SIG-M5 treated with dmso at 0.1 percent for 504 hours (cell line): ENCODE data around the gene PDE10A.
"Not testable (repeated sequence)": the region's sequence is repeated elsewhere in the genome, so short reads cannot be mapped to it uniquely, and the experiment has no call there.

ENCODE experiments used
- DNase-seq: peaks from one replicate; lab custom pipeline; 2025; ENCODE audit not compliant: unreplicated experiment; lab: John Stamatoyannopoulos, UW

The PDE10A gene

GRCh38 chr6:165486183-165487137, 176.6 kb downstream of the PDE10A start:
- DNase-seq, result no peak

DNA sequence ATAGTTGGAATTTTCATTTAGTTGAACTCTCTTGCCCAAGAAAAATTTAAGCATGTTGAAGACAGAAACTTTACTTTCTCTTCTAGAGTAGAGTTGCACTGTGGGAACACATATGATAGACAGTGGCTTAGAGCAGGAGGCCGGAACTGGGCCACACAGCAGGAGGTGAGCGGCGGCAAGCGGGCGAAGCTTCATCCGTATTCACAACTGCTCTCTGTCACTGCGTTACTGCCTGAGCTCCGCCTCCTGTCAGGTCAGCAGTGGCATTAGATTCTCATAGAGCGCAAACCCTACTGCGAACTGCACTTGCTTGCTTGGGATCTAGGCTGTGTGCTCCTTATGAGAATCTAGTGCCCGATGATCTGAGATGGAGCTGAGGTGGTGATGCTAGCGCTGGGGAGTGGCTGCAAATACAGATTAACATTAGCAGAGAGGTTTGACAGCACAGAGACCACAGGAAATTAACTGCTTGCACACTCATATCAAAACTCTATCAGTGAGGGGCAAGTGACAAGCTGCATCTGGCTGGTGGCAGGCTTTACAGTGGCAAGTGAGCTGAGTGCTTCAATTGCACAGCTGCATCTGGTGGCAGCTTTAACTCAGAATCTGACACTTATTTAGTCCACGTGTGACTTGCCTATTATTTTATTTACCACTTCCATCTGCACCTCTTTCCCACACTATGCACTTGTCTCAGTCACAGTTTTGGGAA, 178.7 kb downstream of the PDE10A start:
- no peak for DNase-seq

GRCh38 chr6:165481921-165482320, 181.1 kb downstream of the PDE10A start:
- no peak for DNase-seq

- no peak for DNase-seq
These were observed 182.1 kb downstream of the PDE10A start for GRCh38 chr6:165480916-165481315.

- no peak for DNase-seq
These were observed 184.5 kb downstream of the PDE10A start for GRCh38 chr6:165478581-165478980.

DNA sequence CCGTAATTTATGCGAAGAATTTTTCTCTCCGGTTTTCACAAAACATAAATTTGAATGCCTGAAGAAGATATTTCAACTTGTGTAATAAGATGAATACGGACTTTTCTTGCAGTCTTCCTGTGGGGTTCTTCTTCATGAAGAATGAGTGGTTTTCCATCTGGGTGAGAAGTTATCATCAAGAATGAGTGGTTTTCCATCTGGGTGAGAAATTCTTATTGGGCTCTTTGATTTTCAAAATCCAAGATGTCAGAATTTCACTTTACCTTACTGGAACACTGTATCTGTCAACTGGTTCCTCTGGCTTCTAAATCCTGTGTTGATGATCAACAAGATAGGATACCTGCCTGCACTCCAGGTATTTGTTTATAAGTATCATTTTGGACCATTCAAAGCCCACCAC, 193.6 kb downstream of the PDE10A start:
- DNase-seq, result no peak

DNA sequence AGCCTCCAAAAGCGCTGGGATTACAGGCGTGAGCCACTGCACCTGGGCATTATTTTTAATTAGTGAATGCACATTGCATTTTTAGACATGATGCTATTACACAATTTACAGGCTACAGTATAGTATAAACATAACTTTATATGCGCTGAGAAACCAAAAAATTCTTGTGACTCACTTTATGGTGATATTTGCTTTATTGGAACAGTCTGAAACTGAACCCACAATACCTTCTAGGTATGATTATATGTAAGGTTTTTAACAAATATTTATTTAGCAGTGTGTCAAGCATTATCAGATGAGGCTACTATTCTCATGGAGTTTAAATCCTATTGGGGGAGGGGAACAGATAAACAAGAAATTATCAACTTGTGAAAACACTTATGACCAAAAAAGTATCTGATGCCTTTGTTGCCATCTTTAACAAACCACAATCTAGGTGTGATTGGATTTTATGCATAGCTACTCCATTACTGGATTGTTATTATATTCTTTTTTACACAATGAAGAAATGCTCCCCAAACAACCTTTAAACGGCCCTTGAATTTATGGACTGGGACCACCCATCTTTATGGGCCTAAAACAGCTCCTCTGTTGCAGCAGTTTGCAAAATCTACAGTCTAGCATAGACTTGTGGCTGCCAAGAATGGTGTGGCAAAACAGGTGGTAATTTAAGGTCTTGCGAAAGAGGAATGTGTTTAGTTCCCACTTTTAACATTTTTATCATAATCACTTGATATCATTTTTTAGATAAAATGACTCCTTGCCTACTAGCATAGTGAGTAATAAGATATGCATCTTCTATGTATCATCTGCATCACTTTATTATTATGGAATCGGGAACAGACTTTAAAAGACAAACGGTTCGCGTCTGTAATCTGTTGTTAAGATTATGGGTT, 194.5 kb downstream of the PDE10A start:
- DNase-seq, result no peak

DNA sequence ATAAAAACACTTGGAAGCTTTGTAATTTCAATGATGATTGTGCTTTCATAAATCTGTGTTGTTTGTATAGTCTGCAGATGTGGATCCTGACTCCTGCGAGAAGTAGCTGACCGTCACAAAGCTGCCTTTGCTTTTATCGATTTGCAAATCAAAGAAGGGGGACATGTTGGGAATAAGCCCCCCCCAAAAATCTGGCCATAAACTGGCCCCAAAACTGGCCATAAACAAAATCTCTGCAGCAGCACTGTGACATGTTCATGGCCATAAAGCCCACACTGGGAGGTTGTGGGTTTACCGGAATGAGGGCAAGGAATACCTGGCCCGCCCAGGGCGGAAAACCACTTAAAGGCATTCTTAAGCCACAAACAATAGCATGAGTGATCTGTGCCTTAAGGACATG, 199.5 kb downstream of the PDE10A start:
- DNase-seq, result not testable (repeated sequence)

- not testable (repeated sequence) for DNase-seq
These were observed 203.3 kb downstream of the PDE10A start for GRCh38 chr6:165459605-165460301.

DNA sequence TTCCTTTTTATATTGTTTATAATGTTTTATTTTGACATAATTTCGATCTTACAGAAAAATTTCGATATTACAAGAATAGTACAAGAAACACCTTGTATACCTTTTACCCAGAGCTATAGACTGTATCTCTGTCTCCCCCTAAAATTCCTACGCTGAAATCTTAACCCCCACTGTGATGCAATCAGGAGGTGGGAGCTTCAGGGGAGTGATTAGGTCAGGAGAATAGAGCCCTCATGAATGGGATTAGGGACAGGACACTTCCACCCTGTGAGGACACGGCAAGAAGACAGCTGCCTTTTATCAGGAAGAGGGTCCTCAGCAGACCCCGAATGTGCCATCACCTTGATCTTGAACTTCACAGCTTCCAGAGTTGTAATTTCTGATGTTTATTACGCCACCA, 204.9 kb downstream of the PDE10A start:
- DNase-seq, result no peak

- no peak for DNase-seq
These were observed 206.8 kb downstream of the PDE10A start for GRCh38 chr6:165456286-165456685.

- DNase-seq, result no peak
These were observed 207.6 kb downstream of the PDE10A start for GRCh38 chr6:165455488-165455887.

- no peak for DNase-seq
These were observed 209.6 kb downstream of the PDE10A start for GRCh38 chr6:165453395-165453794.

- DNase-seq, result no peak
These were observed 211.2 kb downstream of the PDE10A start for GRCh38 chr6:165451838-165452237.

DNA sequence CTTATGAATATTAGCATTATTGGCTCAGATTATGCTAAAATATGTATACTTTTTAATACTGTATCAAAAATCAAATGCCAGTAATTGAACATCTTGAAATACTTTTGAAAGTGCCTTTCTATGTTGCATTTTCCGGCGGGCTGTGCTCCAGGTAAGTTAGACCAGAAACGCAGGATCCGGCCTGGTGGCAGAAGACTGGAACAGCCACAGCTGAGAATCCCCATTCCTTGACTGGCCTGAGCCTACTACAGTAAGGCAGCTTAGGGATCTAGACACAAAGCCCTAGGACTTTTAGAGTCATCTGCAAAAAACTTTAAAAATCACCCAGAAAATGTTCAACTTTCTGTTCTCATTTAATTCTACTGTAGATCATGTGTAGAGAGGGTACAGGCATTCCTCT, 214.8 kb downstream of the PDE10A start:
- DNase-seq, result no peak

DNA sequence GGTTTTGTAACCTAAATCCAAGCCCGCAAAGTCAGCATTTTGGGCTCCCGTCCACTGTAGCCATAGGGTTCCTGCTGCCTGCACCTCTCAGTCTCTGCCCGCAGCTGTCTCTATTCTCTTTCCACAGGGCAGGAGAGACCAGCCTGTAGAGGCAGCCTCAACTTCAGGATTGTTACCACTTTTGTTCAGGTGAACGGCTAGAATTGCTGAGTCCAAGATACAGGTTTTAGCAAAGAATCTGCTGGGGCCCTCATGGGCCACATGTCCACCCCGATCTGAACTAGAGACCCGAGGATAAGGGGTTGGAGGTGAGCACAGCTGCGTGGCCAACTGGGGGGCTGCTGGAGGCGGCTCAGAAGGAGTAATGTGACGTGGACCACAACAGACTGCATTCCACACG, 215.9 kb downstream of the PDE10A start:
- no peak for DNase-seq

GRCh38 chr6:165446331-165446730, 216.7 kb downstream of the PDE10A start:
- DNase-seq, result no peak

DNA sequence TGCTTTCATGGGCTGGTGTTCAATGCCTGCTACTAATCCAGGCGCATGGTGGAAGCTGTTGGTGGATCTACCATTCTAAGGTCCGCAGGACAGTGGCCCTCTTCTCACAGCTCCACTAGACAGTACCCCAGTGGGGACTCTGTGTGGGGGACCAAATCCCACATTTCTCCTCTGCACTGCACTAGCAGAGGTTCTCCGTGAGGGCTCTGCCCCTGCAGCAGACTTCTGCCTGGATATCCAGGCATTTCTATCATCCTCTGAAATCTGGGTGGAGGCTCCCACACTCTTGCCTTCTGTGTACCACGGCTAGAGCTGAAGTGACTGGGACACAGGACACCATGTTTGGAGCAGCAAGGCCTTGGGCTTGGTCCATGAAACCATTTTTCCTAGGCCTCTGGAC, 219.6 kb downstream of the PDE10A start:
- DNase-seq, result no peak

GRCh38 chr6:165441181-165441580, 221.9 kb downstream of the PDE10A start:
- DNase-seq, result no peak

GRCh38 chr6:165439928-165440554, 223.0 kb downstream of the PDE10A start:
- DNase-seq, result peak; percentile 50
